Measurements from ENCODE around the gene PGAM2. TPM values are rescaled to one million over a fixed set of nuclear protein-coding genes. Genes with fewer than 3 reads are reported as not detected.

PGAM2 gene
- total RNA-seq, 4 donors from 2014 or later = 2.3 to 5.0 TPM; not detected in 2

GRCh38 chr7:44075296-44076075 lies 10.1 kb upstream of the PGAM2 start:
- TF ChIP-seq EP300 (IDR thresholded peaks at IDR 0.05) = no peak
- no peak for TF ChIP-seq POLR2A (IDR thresholded peaks at IDR 0.05)
- TF ChIP-seq CTCF (IDR thresholded peaks at IDR 0.05) = no peak
- no peak for TF ChIP-seq POLR2AphosphoS5 (IDR thresholded peaks at IDR 0.05)
- Histone ChIP-seq H3K27me3 (no peaks in the 10 kb centered on the region), H3K4me1 (peaks cover 56% of the 10 kb centered on the region), H3K9me3 (no peaks in the 10 kb centered on the region), H3K4me3 (no peak overlapping the region), H3K27ac (peak overlapping the region; percentile 10), H3K36me3 (peaks cover 65% of the 10 kb centered on the region)
- WGBS = 88% methylated on average over 14 of the region's 17 CpGs
- no peak for DNase-seq (ENCODE audit: low spot score in 2 of 2)

- TF ChIP-seq CTCF (IDR thresholded peaks at IDR 0.05) = no peak
- TF ChIP-seq EP300 (IDR thresholded peaks at IDR 0.05) = no peak
- TF ChIP-seq POLR2AphosphoS5 (IDR thresholded peaks at IDR 0.05) = no peak
- no peak for TF ChIP-seq POLR2A (IDR thresholded peaks at IDR 0.05)
- Histone ChIP-seq H3K36me3 (peaks cover 53% of the 10 kb centered on the region), H3K27ac (peak overlapping the region; percentile 71), H3K9me3 (no peaks in the 10 kb centered on the region), H3K4me3 (peak overlapping the region; percentile 12), H3K27me3 (no peaks in the 10 kb centered on the region), H3K4me1 (peaks cover 44% of the 10 kb centered on the region)
- WGBS = 90% methylated on average over 2 of the region's 13 CpGs
- DNase-seq (ENCODE audit: low spot score in 2 of 2) = no peak
These were observed 9.0 kb upstream of the PGAM2 start for GRCh38 chr7:44074349-44074695.

- Histone ChIP-seq H3K4me3 (peak overlapping the region; percentile 12), H3K27ac (peak overlapping the region; percentile 71), H3K27me3 (no peaks in the 10 kb centered on the region), H3K36me3 (peaks cover 48% of the 10 kb centered on the region), H3K9me3 (no peaks in the 10 kb centered on the region), H3K4me1 (peaks cover 41% of the 10 kb centered on the region)
- peak in 1 of 2 donors; percentile 89 for DNase-seq (ENCODE audit: low spot score in 2 of 2)
- 40% methylated on average over 15 of the region's 26 CpGs for WGBS
- TF ChIP-seq EP300 (IDR thresholded peaks at IDR 0.05) (no peak), POLR2A (IDR thresholded peaks at IDR 0.05) (no peak), CTCF (IDR thresholded peaks at IDR 0.05) (no peak), POLR2AphosphoS5 (IDR thresholded peaks at IDR 0.05) (no peak)
These were observed 8.4 kb upstream of the PGAM2 start for GRCh38 chr7:44073664-44074348.

- H3K4me1 ChIP-seq = peaks cover 41% of the 10 kb centered on the region
- WGBS = 38% methylated on average over 10 of the region's 12 CpGs
- H3K9me3 ChIP-seq = no peaks in the 10 kb centered on the region
- H3K27ac ChIP-seq = peak overlapping the region; percentile 24
- H3K4me3 ChIP-seq = no peak overlapping the region
- TF ChIP-seq CTCF (IDR thresholded peaks at IDR 0.05) = peak in 1 of 2 donors; percentile 62
- no peak for TF ChIP-seq EP300 (IDR thresholded peaks at IDR 0.05)
- H3K36me3 ChIP-seq = peaks cover 36% of the 10 kb centered on the region
- peak; percentile 91 for DNase-seq (ENCODE audit: low spot score in 2 of 2)
- no peaks in the 10 kb centered on the region for H3K27me3 ChIP-seq
These were observed 7.2 kb upstream of the PGAM2 start for GRCh38 chr7:44072364-44073231.

All from suprapubic skin (tissue), 4 donors.